Activated naive CD4-positive, alpha-beta T cell treated with anti-CD3 and anti-CD28 coated beads, Interleukin-2, amount 50 U/mL, for 72 hours (primary cell): Measurements from ENCODE around the gene GALNT2. TPM values are rescaled to one million over a fixed set of nuclear protein-coding genes. Genes with fewer than 3 reads are reported as not detected.

Experiments
- ATAC-seq, 2 donors: fragments of 150-1000 bp; cut with Tn5 transposase; 2 replicates each; pipeline ENCODE4 v1.10.0; 2021; ENCODE audit warnings: mild to moderate bottlenecking in 2 of 2, moderate library complexity in 2 of 2
- DNase-seq, 2 donors: peaks; one replicate each; pipeline ENCODE4 v3.0.0; 2021 to 2022; ENCODE audit warnings: low spot score in 2 of 2
- H3K27ac Mint-ChIP-seq, 2 donors: one replicate each; pipeline ENCODE4 v1.8.0; 2022; ENCODE audit warnings: mild to moderate bottlenecking in 2 of 2, mixed read lengths in 2 of 2
- H3K36me3 Mint-ChIP-seq, 2 donors: one replicate each; pipeline ENCODE4 v1.8.0; 2022; ENCODE audit warnings: mixed read lengths in 2 of 2
- H3K9me3 Mint-ChIP-seq, 2 donors: one replicate each; pipeline ENCODE4 v1.8.0; 2022; ENCODE audit warnings: mixed read lengths in 2 of 2
- total RNA-seq, 2 donors: library from RNA; stranded (reverse); gene quantifications; one replicate each; pipeline ENCODE4 v1.2.3, GENCODE V29; 2022

Gene GALNT2
- total RNA-seq, 2 donors from 2014 or later = 58.9 to 88.0 TPM

DNA sequence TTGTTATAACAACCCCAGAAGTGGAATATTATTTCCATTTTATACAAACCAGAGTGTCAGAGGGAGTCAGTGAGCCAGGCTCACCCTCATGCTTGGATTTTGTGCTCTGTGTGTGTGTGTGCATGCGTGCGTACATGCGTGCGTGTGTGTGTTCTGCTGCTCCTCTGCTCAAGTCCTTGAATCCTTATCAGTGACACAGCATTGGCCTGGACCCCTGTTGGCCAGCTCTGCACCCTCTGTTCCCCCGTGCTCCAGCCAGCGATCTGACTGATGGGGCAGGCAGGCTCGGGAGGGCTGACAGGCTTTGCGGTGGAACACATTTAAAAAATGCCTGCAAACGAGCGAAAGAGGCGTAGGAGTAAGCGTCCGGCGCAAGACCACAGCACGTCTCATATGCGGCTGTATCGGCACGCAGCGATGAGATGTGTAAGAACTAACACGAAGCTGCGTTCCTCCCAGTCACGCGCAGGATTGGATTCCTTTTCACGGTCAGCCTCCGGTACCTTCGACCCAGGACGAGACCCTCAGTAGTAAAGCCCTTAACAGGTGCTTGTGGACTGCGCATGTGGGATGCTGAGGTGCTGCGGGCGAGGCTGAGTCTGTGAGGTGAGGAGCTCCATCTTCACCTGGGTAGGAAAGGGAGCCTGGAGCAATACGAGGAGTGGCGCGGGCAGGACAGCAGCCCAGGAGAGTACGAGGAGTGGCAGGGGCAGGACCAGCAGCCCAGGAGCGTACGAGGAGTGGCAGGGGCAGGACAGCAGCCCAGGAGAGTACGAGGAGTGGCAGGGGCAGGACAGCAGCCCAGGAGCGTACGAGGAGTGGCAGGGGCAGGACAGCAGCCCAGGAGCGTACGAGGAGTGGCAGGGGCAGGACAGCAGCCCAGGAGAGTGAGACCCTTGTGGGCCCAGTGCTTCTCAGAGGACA, 130.9 kb downstream of the GALNT2 start:
- DNase-seq = no peak
- Mint-ChIP-seq H3K9me3 (no peaks in the 10 kb centered on the region), H3K27ac (peak overlapping the region in 1 of 2 donors; percentile 65), H3K36me3 (peaks cover 2 to 4% of the 10 kb centered on the region in 2 donors)
- no peak for ATAC-seq

DNA sequence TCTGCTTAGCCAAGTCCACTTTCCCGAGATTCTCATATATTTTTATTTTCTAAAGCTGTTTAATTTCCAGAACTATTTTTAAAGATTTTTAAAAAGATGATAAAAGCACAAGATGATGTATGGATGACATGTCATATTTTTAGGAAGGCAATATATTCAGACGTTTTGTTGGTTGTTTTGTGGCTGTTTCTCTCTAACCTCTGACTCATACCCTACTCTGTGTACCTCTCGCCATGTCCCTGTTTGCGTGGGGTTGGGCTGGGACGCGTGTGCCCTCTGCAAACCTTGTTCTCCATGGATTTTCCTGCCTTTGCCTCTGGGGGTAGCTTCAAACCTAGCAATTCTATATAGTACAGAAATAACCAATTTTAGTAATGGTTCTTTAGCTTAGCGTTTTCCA, 132.0 kb downstream of the GALNT2 start:
- ATAC-seq (no peak), DNase-seq (no peak)
- Mint-ChIP-seq H3K36me3 (peaks cover 10 to 15% of the 10 kb centered on the region in 2 donors), H3K9me3 (no peaks in the 10 kb centered on the region), H3K27ac (peak overlapping the region in 1 of 2 donors; percentile 91)

DNA sequence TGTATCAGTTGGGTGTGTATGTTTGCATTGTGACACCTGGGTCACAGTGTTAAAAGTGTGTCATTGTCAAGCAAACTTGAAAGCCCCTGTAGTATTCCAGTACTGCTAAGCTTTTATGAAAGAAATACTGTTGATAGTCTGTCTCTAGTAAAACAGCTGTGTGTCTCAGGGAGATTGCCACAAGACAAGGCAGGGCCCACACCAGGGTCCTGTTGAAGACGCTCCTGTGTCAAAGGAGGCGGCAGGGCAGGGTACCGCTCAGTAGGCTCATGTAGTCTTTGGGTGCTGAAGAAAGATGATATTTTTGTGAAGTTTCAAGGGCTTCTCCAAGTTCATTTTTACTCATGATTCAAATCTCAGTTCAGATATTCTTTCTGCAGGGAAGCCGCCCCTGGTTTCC, 132.5 kb downstream of the GALNT2 start:
- DNase-seq = no peak
- H3K9me3 Mint-ChIP-seq = no peaks in the 10 kb centered on the region
- no peak for ATAC-seq
- no peak overlapping the region for H3K27ac Mint-ChIP-seq
- peaks cover 15 to 21% of the 10 kb centered on the region in 2 donors for H3K36me3 Mint-ChIP-seq

DNA sequence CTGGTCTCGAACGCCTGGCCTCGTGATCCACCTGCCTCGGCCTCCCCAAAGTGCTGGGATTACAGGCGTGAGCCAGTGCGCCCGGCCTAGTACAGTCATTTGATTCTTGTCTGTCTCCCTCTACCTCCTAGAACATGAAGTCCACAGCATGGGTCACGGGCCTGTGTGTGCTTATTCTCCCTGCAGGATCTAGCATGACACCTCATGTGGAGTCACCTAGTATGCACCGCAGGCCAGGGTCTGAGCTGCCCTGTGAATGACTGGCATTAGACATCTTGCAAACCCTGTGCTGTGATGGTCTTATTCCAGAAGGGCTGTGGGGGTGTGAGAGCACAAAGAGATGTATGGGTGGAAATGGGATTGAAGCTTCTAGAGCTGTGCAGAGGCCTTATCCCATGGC, 133.2 kb downstream of the GALNT2 start:
- no peak for ATAC-seq
- Mint-ChIP-seq H3K27ac (peak overlapping the region in 1 of 2 donors; percentile 50), H3K36me3 (peaks cover 19 to 24% of the 10 kb centered on the region in 2 donors), H3K9me3 (no peaks in the 10 kb centered on the region)
- DNase-seq = no peak

DNA sequence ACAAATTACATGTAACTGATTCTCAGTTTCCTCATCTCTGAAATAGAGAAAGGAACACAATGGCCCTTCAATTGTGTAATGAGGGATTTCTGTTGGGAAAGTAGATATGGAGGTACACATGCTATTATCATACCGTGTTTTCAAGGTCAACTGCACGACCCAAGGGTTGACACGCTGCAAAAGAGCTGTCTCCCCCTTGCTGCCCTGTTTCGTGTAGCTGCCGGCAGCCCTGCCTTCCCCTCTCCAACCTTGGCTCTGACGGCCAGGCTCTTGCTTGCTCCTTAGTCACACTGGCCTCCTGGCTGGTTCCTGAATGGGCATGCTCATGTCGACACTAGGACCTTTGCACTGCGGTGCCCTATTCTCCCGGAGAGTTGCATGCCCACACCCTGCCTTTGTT, 134.4 kb downstream of the GALNT2 start:
- Mint-ChIP-seq H3K27ac (no peak overlapping the region), H3K9me3 (no peaks in the 10 kb centered on the region), H3K36me3 (peaks cover 19 to 24% of the 10 kb centered on the region in 2 donors)
- DNase-seq = no peak
- ATAC-seq = no peak

DNA sequence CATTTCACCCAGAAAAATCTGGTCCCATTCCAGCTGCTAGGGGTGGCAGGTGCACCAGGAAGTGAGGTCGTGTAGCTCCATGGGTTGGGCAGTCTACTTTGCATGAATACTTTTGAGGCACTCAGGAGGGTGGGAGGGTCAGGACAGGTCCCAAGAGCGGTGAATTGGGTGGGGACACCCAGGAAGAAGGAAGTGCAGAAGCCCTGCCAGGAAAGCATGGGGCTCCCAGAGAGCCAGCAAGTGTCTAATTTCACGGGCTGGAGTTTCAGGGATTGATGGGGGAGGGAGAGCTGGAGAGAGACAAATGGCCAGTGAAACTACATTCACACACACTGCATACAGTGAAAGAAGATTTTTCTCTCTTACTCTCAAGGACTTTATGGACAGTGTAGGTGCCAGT, 137.8 kb downstream of the GALNT2 start:
- Mint-ChIP-seq H3K36me3 (peaks cover 19 to 38% of the 10 kb centered on the region in 2 donors), H3K9me3 (no peaks in the 10 kb centered on the region), H3K27ac (peak overlapping the region in 1 of 2 donors; percentile 22)
- no peak for DNase-seq
- ATAC-seq = no peak

DNA sequence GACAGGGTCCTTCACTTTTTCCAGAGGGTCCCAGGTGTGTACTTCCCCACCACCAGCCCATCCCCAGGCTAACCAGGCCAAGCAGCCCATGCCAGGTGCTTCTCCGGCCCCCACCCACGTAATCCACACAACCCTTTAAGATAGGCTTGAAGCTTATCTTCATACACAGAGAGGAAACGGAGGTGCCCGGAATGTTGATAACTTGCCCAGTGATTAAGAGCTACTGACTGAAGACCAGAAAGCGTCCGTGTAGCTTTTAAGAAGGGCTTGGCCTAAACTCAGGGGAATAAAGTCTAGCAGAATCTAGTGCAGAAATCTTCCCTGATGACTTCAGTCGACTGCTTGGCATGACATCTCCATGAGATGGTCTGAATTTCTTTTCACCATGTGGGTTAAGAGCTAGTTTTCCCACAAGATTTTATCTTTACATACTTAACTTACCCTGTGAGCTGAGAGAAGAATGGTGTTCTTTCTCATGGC, 138.7 kb downstream of the GALNT2 start:
- Mint-ChIP-seq H3K9me3 (no peaks in the 10 kb centered on the region), H3K36me3 (peaks cover 19 to 44% of the 10 kb centered on the region in 2 donors), H3K27ac (no peak overlapping the region)
- DNase-seq (no peak), ATAC-seq (no peak)

DNA sequence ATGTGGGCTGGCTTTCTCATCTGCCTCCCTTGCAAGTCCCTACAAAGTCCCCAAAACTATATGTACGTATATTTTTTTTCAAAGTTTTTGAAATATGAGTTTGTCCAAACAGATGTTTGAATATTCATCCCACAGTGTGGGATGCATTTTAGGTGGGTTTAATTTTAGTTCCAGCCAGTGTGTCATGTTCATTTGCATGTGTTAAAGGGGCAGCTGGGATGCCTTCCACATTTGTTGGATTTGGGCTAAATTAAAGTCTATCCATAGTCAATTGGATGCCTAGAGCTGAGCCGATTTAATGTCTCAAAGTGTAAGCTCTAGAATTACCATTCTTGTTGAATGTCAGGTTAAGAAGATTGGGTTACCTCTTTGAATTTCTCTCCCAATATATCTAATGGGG, 139.2 kb downstream of the GALNT2 start:
- DNase-seq = no peak
- peaks cover 19 to 47% of the 10 kb centered on the region in 2 donors for H3K36me3 Mint-ChIP-seq
- ATAC-seq = no peak
- H3K9me3 Mint-ChIP-seq = no peaks in the 10 kb centered on the region
- H3K27ac Mint-ChIP-seq = no peak overlapping the region

DNA sequence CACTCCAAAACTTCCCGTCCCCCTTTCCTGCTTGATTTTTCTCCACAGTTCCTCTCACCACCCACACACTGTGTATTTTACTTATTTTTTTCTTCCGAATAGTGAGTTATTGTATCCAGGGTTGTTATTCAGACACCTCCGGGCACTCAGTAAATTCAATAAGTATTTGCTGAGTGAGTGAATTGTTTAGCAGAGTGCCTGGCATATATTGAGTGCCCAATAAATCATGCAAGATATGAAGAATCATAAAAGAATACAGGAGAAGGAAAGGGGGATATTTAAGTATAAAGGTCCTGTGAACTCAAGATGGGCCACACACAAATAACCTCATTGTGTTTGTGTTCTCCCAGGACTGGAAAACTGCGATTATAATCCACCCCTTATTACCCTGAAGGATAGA, 139.9 kb downstream of the GALNT2 start:
- no peak overlapping the region for H3K27ac Mint-ChIP-seq
- peaks cover 22 to 52% of the 10 kb centered on the region in 2 donors for H3K36me3 Mint-ChIP-seq
- no peak for DNase-seq
- ATAC-seq = no peak
- H3K9me3 Mint-ChIP-seq = no peaks in the 10 kb centered on the region

DNA sequence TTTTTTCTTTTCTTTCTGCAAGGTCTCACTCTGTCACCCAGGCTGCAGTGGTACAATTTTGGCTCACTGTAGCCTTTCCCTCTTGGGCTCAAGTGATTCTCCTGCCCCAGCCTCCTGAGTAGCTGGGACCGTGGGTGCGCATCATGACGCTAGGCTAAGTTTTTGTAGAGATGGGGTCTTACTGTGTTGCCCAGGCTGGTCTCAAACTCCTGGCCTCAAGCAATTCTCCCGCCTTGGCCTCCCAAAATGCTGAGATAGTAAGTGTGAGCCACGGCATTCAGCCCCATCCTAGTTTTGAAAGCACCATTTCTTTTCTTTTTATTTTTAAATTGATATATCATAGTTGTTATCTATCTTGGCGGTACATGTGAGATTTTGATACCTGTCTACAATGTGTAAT, 140.6 kb downstream of the GALNT2 start:
- Mint-ChIP-seq H3K27ac (peak overlapping the region; percentile 92 to 98), H3K9me3 (no peaks in the 10 kb centered on the region), H3K36me3 (peaks cover 26 to 52% of the 10 kb centered on the region in 2 donors)
- no peak for ATAC-seq
- DNase-seq = no peak

DNA sequence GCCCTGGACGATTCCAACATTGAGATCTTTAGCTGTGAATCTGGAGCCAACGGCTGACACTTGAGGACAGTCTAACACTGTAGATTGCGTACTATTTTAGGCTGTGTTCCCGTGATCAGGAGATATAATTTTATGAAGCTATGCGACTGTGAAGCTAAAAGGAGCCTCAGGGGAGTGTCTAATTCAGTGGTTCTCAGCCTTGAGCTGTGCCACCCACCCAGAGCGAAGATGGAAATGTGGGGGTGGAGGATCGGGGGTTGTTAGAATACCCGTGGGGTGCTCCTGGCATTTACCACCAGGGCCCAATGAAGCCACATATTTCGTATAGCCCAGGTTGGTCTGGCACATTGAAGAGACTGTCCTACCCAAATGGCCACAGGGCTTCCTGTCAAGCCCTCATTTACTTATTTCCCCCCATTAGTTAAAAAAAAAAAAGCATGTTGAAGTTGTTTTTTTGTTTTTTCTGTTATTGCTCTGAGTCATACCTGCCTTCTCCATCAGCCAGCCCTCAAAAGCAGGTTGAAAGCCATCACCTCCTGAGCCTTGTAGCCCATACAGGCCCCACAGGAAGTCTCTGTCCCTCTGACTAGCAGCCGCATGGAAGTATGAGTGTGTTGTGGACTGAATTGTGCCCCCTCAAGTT, 141.7 kb downstream of the GALNT2 start:
- peak in 1 of 2 donors; percentile 63 for DNase-seq
- peak; percentile 85 to 90 for ATAC-seq
- H3K36me3 Mint-ChIP-seq = peaks cover 22 to 45% of the 10 kb centered on the region in 2 donors
- H3K27ac Mint-ChIP-seq = peak overlapping the region; percentile 92 to 98
- H3K9me3 Mint-ChIP-seq = no peaks in the 10 kb centered on the region

DNA sequence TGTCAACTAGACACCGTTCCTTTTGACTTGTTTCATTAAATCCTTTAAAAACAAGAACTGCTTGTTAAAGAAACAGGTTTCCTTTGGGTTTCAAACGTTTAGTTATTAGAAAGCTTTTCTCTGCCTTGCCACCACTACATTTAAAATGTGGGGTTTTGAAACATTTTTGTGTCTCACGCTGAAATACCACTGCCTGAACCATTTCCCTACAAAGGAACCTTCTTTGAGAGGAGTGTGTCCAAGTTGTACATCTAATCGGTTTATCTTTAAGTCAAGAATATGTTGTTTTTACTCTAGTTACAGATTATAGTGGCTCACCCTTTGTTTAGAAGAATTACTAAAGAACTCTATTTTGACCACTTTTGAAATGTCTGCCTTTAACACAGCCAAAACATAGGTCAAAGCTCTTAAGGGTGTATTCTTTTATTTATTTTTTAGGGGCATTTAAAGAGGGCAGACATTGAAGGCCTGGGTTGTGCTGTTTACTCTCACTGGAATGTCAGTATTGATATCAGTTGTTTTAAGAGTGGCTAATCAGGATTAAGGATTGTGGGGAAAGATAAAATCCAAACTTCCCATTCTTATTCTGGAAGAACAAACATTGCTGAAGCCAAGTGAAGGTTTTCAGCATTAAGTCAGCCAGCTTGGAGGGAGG, 143.4 kb downstream of the GALNT2 start:
- Mint-ChIP-seq H3K9me3 (no peaks in the 10 kb centered on the region), H3K27ac (peak overlapping the region; percentile 51 to 92), H3K36me3 (peaks cover 18 to 50% of the 10 kb centered on the region in 2 donors)
- DNase-seq = no peak
- no peak for ATAC-seq

DNA sequence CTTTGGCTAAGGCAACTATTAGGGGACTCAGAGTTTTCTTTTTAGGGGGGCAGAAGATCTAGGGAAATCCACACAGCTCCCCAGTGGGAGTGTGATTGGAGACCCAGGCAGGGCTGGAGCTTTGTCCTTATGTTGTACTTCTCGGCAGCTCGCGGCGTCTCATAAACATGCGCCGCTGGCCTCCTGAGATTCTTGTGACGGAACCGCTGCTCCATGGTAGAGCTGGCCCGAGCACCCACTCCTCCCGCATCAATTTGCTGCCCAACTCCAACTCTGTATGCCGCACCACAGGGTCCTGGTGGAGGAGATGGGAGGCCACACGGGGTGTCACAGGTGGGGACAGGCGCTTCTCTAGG, 143.9 kb downstream of the GALNT2 start:
- no peaks in the 10 kb centered on the region for H3K9me3 Mint-ChIP-seq
- no peak for DNase-seq
- no peak for ATAC-seq
- peak overlapping the region; percentile 51 to 92 for H3K27ac Mint-ChIP-seq
- peaks cover 18 to 55% of the 10 kb centered on the region in 2 donors for H3K36me3 Mint-ChIP-seq

DNA sequence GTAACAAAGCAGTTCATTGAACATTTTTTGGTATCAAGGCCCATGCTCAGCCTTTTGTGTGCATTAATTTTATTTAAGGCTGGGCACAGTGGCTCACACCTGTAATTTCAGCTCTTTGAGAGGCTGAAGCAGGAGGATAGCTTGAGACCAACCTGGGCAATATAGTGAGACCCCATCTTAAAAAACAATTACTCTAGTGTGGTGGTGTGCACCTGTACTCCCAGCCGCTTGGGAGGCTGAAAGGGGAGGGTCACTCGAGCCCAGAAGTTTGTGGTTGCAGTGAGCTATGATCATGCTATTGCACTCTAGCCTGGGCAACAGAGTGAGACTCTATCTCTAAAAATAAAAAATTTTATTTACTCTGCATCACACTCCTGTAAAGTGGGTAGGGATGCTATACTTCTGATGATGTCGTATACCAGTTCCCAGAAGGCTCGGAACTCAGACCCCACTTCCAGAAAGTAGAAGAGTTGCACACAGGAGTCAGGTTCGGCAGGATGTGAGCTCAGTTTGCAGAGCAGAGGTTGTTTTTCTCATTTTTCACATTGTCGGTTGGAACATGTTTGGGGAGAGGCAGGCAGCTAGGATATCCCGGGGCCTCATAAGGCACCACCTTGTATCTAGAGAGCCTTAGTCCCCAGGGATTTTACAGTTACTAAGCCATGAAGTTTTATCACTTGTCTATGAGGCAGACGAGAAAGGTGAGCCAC, 144.6 kb downstream of the GALNT2 start:
- Mint-ChIP-seq H3K9me3 (no peaks in the 10 kb centered on the region), H3K36me3 (peaks cover 18 to 61% of the 10 kb centered on the region in 2 donors), H3K27ac (peak overlapping the region; percentile 28 to 92)
- DNase-seq = no peak
- ATAC-seq = no peak

DNA sequence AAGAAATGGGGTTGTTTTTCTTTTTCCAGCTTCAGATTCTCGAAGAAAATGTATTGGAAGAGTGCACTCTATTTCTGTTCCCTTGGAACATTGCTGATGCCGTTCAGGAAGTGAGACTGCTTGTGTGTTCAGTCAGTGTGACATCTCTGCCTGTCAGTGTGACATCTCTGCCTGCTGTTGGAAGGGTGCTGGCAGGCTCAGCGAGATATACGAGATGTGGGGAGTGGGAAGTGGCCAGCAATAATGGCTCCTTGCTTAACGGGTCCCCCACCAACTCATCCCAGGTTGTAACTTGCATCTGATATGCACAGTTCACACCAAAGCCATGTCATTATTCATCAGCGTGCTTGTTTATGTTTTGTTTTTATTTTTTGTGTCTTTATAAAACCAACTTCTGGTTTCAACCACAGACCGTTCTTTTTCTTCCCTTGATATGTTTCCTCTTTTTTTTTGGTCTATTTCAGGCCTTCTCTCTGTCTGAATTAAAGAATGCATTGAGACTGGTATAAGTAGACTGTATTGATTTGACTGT, 145.4 kb downstream of the GALNT2 start:
- Mint-ChIP-seq H3K27ac (peak overlapping the region; percentile 28 to 92), H3K9me3 (peaks cover 4 to 5% of the 10 kb centered on the region in 2 donors), H3K36me3 (peaks cover 18 to 69% of the 10 kb centered on the region in 2 donors)
- peak in 1 of 2 donors; percentile 10 for ATAC-seq
- no peak for DNase-seq

DNA sequence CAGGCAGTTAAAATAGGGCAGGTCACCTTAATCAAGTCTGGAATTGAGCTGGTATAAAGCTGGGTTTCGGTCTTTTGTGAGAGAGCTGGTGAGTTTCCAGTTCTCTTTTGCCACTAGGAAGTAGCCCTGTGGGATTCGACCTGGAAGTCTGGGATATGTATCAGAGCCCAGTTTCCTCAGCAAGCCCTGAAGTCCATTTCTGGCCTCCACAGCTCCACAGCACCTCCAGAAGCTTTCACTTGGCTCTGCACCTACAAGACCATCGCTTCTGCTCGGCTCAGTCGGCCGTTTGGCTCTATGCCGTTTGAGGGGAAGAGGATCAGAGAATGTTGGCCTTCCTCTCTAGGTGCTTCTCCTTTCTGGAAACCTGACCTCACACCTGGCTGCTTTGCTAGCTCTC, 148.0 kb downstream of the GALNT2 start:
- DNase-seq (no peak), ATAC-seq (no peak)
- H3K9me3 Mint-ChIP-seq = peaks cover 4 to 5% of the 10 kb centered on the region in 2 donors
- peak overlapping the region; percentile 4 to 53 for H3K27ac Mint-ChIP-seq
- H3K36me3 Mint-ChIP-seq = peaks cover 18 to 55% of the 10 kb centered on the region in 2 donors
